Measurements from ENCODE around the gene PDGFC. TPM values are rescaled to one million over a fixed set of nuclear protein-coding genes. Genes with fewer than 3 reads are reported as not detected.

The PDGFC gene
- total RNA-seq, 1 donor from 2014 or later, result 56.7 TPM

- no peak for TF ChIP-seq CTCF (conservative IDR thresholded peaks at IDR 0.05; ENCODE audit: low read depth, low read length)
- no peak overlapping the region for H3K4me3 ChIP-seq (ENCODE audit: low read depth, low read length)
- no peak for DNase-seq (ENCODE audit: low read depth)
Measured at GRCh38 chr4:156798438-156798837, 173.2 kb downstream of the PDGFC start.

DNA sequence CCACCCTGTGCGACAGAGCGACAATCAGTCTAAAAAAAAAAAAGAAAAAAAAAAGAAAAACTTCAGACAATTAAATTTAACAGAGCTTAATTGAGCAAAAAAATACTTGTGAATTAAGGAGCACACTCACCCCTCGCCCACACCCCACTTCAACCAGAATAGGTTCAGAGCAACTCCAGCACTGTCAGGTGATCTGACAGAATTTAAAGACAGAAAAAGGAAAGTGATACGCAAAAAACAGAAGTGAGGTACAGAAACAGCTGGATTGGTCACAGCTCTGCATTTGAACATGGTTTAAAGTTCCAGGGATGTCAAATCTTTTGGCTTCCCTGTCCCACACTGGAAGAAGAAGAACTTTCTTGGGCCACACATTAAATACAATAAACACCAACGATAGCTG, 174.4 kb downstream of the PDGFC start:
- no peak for TF ChIP-seq CTCF (conservative IDR thresholded peaks at IDR 0.05; ENCODE audit: low read depth, low read length)
- DNase-seq (ENCODE audit: low read depth), result no peak
- H3K4me3 ChIP-seq (ENCODE audit: low read depth, low read length), result no peak overlapping the region

DNA sequence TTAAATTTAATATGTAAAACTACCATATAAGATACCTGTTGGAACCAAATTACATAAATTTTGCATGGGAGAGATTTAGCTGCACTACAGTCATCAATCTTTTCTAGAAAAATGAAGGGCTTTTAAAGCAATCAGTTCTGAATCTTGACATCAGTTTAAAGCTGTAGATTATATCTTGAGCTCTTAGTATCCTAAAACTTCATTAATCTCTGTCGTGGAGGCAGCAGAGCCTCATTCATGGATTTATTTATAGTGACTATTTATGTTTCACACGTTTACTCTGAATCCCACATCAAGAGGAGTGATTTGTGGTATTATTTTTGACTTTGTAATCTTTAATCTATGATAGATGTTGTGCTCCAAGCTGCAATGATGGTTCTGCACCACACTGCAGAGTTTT, 175.9 kb downstream of the PDGFC start:
- TF ChIP-seq CTCF (conservative IDR thresholded peaks at IDR 0.05; ENCODE audit: low read depth, low read length), result no peak
- H3K4me3 ChIP-seq (ENCODE audit: low read depth, low read length), result no peak overlapping the region
- no peak for DNase-seq (ENCODE audit: low read depth)

- no peak for DNase-seq (ENCODE audit: low read depth)
- H3K4me3 ChIP-seq (ENCODE audit: low read depth, low read length), result no peak overlapping the region
- no peak for TF ChIP-seq CTCF (conservative IDR thresholded peaks at IDR 0.05; ENCODE audit: low read depth, low read length)
Measured at GRCh38 chr4:156794863-156795262, 176.7 kb downstream of the PDGFC start.

GRCh38 chr4:156792462-156793085, 179.0 kb downstream of the PDGFC start:
- DNase-seq (ENCODE audit: low read depth), result no peak
- no peak for TF ChIP-seq CTCF (conservative IDR thresholded peaks at IDR 0.05; ENCODE audit: low read depth, low read length)
- no peak overlapping the region for H3K4me3 ChIP-seq (ENCODE audit: low read depth, low read length)

DNA sequence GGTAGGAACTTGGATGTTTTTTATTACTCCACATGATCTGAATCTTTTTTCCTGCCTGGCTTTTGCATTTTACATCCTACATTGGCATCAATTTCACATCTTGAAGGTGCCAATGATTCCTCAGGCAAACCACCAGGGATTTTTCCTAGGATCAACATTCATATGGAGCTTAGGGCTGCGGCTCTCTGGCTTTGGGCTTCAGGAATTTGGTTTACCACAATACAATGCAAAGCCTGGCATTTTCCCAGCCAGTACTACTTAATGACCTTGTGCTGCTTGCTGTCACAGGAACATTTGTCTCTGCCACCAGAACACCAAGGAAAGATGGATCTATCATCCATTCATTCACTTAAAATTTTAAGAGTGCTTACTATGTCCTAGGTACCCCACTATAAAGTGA, 180.7 kb downstream of the PDGFC start:
- no peak overlapping the region for H3K4me3 ChIP-seq (ENCODE audit: low read depth, low read length)
- no peak for DNase-seq (ENCODE audit: low read depth)
- no peak for TF ChIP-seq CTCF (conservative IDR thresholded peaks at IDR 0.05; ENCODE audit: low read depth, low read length)

- no peak for TF ChIP-seq CTCF (conservative IDR thresholded peaks at IDR 0.05; ENCODE audit: low read depth, low read length)
- no peak overlapping the region for H3K4me3 ChIP-seq (ENCODE audit: low read depth, low read length)
- no peak for DNase-seq (ENCODE audit: low read depth)
Measured at GRCh38 chr4:156788782-156789181, 182.8 kb downstream of the PDGFC start.
